Stimulated activated CD4-positive, alpha-beta T cell treated with anti-CD3 and anti-CD28 coated beads, Interleukin-15, amount 100 ng/mL, for 24 hours (primary cell): ENCODE measurements around the gene SYT7.

Source experiments
- DNase-seq: peaks from one replicate; pipeline ENCODE4 v3.0.0-alpha.2; 2020

The SYT7 gene

DNA sequence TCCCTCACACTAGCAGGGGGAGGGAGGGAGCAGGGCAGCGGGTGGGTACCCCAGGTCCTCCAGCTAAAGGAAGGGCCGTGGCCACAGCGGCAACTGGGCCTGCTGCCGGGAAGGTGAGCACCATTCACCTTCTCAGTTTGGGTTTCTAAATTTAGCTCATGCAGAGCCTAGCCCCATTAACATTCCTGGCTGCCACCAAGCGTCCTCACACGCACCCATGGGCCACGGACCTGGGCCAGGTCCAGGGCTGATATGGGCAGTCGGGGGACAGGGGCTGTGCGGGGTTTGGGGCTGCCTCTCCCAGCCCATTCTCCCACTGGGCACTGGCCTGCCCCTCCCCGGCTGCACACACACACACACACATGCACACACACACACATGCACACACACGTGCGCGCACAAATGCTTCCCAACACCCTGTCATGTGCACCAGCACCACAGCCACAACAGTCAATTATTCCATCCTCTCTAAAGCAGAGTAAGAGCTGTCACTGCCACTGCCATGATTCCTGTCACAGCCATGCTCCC is 28.7 kb downstream of the SYT7 start:
- DNase-seq = no peak

DNA sequence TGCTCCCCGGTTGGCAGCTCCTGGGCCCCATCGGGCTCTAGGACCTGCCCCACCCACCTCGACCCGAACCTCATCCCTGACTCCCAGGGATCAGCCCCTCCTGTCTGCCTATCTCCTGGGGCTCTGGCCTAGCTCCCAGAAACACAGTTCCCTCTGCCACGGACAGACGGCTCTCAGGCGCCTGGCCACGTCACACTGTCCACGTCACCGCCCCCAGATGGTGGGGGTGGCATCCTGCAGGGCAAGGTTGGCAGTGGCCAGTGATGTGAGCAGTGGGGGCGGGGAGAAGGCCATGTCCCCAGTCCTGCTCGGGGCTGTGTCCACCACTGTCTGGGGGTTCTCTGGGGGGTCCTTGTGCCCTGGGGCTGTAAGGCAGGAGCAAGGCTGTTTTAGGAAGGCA is 29.2 kb downstream of the SYT7 start:
- DNase-seq = no peak

DNA sequence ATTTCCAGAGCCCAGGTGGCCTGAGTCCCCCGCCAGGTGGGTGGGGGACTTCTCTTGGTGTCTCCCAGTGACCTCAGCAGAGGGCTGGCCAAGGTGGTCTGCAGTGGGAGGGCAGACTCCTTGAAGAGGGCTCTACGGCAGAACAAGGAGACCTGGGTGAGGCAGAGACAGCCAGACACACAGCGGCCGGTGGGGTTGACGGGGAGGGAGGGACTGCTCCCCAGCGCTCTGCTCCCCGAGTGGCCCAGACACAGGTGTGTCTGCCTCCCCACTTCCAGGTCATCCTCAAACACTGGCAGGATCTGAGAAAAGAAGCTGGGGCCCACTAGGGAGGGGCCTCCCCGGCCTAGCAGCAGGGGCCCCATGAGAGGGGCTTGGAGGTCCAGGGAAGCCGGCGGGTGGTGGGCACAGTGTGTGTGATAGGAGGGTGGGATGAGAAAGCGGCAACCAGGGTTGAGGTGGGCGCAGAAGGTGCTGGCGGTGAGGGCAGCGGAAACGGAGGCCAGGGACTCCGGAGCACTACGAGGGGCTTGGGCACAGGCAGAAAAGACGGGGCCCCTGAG is 30.1 kb downstream of the SYT7 start:
- no peak for DNase-seq

DNA sequence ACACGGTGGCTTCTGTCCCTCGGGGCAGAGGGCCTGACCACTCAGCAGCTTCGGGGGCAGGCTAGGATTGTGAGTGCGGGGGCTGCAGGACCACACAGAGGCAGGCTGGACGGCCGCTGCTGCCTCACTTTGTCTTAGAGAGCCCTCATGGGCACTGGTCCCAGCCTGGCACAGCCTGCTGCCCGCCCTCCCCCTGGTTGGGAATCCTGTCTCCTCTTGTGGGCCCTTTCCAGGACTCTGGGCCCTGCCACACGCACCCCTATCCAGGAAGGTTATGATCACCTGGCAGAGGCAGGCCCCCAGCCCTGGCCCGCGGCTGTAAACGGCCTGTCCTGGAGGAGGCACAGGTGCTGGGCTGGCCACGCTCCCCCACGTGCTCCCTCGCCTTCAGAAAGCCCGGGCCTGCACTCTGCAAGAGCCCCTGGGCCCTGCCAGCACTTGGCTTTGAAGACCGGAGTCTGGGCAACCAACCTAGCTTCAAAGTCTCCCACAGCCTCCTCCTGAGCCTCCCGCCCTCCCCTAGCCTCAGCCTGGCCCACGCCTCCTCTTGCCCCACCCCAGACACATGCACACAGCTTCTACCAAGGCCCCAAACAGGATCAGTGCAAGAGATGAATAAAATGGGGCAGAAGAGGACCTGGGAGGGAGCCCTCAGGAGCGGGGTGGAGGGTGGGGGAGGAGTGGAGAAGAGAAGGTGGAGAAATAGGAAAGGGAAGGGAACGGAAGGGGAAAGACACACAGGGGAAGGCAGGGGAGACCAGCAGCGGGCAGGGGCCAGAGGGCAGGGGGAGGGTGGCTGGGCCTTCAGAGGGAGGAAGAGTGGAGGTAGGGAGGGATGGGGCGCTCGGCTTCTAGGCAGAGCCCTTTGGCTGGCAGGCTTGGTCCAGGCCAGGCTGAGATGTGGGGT is 31.0 kb downstream of the SYT7 start:
- DNase-seq = no peak

DNA sequence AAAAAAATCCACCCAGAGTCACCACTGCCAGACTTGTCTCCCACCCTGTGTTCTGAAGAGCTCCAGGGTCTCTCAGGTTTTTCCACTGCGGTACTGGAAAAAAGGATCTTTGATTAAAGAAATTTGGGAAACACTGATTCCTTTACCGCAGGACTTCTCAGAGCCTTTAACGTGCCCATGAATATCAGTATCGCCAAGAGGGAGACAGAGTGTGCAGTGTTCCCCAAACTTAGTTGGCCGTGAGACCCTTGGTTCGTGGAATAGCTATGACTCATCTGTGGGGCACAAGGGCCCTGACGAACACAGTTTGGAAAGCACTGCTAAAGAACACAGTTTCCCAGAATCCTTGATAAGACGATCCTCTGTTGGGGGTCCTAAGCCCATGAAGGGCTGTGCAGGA is 31.7 kb downstream of the SYT7 start:
- no peak for DNase-seq

DNA sequence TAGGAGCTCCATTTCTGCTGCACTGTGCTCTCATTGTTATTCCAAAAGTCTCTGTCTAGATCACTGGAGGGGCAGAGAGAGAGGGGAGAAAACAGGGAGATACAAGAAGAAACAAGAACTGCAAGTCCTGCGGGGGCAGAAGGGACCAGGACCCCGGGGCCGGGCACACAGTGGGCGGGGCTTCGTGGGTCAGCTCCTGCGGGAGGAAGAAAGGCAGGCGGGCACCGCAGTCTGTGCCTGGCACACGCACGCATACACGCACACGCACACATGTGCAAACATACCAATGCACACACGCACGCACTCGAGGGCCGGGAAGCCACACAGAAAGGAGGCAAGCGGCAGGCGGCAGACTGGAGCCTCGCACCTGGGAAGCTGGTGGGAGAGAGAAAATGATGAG is 33.6 kb downstream of the SYT7 start:
- DNase-seq = no peak

DNA sequence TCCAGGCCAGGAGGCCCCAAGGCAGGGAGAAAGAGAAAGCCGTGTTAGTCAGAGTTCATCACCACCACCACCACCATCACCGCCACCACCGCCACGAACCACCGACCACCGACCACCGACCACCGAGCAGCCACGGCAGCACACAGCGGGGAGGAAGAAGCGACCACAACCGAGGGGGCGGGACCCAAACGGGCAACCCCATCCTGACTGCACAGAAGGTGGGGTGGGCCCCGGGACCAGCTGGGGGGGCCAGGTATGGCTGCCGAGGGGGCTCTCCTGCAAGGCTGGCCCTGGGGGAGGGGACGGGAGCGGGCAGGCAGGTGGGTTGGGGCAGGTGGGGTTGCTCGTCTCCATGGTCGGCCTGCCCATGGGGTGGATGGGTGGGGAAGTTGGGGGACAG is 34.2 kb downstream of the SYT7 start:
- DNase-seq = no peak

DNA sequence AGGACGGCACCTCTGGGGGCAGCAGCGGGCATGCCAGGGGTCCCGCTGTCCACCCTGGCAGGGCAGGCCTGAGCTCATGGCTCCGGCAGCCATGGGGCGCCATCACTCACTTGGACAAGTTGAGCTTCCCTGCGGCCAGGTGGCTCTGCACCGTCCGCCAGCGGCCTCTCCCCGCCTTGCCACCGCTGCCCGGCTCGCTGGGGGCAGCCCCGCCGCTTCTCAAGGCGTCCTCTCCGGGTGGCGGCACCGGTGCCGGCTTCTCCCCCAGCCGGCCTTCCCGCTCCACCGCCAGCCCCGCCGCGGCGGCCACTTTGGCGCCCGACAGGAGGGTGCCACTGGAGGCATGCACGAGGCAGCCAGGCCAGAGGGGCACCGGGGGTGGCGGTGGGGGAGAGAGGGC is 35.0 kb downstream of the SYT7 start:
- DNase-seq = no peak

DNA sequence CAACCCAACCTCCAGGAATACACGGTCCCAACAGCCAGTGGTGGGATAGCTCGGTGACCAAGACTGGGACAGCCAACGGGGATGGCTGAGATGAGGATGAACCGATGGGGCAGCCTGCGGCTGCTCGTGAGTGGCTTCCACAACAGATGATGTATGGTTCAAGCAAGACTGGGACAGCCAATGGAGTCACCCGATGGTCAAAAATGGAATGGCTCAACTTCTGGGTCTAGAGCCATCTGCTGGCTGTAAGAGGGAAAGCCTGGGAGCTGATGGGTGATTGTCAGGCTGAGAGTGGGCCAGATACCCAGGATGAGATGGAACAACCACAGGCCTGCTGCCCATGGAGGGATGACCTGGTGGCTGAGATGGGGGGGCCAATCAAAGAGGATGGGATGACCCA is 35.5 kb downstream of the SYT7 start:
- DNase-seq = no peak

DNA sequence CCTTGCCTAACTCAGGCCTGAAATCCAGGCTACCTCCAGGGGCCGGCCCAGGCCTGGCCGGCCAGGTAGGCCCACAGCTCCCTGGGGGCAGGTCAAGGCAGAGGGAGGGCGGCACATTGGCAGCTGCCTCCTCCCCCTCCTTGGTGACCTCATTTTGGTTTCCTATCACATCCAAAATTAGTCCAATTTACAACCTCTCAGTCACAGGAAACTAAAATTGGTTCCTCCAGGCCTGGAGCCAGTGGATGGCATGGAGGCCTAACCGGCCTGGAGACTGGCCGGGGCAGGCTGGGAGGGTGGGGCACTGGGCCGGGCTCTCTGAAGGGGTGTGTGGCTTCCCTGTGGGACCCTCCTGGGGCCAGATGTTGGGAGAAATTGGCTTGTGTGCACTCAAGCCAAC is 36.4 kb downstream of the SYT7 start:
- DNase-seq = no peak

DNA sequence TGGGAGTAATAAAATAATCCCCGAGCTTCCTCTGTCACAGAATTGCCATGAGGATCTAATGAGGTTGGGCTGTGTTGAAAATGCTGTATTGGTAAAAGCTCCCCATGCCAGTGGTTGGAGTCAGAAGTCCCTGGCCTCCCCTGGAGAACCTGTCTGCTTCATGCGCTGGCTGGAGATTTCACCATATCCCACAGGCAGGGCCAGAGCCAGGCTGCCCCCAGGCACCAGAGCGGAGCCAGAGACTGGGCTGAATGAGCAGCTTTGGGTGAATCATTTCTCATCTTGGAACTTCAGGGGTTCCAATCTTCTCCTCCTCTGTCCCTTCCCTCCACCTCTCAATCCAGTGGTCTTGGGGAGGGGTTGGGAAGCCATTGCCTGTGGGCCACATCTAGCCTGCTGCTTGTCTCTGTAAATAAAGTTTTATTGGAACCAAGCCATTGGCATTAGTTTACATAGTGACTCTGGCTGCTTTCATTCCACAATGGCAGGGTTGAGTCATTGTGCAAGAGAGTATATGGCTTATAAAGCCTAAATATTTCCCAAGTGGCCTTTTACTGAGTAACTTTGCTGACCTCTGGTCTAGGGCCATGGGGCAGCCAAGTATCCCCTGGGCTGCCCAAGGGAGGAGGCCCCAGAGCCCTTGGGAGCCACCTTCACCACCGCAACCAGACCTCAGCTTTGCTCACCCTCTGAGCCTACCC is 37.1 kb downstream of the SYT7 start:
- no peak for DNase-seq

DNA sequence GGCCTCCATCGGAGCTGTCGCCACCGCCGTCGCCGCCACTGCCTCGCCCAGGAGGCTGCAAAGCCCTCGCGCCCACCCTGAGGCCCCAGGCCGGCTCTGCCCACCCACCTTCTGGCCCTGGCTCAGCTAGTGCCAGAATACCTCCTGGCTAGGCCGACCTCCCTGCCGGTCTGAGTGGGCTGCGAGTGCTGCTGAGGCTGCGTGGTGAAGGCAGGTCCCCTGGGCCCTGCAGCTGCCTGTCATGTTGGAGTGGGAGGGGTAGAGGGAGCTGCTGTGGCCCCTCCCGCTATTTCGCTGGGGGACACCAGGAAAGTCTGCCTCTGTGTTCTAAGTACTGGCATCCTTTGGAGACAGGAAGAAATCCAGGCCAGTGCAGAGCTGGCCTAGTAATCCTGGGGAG is 38.2 kb downstream of the SYT7 start:
- no peak for DNase-seq

DNA sequence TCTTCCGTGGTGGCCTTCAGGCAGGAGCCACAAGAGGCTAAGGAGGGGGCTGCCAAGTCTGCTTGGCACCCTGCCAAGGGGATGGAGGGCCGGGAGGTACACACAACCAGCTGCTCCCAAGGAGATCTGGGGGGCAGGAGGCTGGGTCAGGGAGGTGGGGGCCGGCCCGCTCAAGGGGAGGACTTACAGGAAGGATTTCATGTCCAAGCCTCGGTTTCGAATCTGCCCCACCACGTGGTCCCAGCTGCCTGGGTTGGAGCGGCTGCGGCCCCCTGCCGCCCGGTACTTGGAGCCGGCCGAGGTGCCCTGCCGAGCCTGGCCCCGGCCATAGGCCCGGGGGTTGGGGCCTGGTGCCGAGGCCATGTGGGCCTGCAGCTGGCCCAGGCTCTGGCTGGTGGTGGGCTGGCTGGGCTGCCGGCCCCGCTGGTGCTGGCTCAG is 38.8 kb downstream of the SYT7 start:
- no peak for DNase-seq

DNA sequence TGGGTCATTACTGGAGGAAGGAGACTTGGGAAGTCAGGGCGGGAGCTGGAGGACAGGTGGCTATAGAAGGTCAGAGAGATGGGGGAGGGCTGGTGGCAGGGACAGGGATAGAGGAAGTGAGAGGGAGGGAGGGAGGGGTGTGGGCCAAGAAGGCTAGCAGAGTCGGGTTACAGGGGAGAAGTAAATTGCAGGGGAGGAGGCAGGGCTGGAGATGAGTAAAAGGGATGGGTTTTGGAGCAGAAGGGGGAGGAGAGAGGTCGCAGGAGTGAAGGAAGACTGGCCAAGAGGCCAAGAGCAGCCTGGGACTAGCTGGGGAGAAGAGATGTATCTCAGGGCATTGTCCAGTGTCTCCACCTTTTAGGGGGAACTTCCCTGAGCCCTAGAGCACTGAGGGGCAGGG is 39.3 kb downstream of the SYT7 start:
- no peak for DNase-seq

DNA sequence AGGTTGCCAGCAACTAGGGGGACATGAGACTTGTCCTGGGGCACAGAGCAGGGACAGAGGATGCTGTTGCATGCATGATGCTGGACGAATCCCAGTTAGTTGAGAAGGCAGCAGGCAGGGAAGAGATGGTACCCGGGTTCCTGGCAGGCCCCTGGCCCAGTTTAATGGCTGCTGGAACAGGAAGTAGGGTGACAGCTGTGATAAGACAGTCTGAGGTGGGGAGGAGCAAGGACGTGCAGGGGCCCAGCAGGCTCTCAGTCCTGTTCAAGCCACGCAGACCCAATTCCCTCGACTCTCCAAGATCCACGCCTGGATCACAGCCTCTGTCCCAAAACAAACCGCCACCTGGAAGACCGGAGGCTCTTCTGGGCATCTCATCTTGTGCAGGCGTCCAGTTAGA is 40.3 kb downstream of the SYT7 start:
- no peak for DNase-seq

DNA sequence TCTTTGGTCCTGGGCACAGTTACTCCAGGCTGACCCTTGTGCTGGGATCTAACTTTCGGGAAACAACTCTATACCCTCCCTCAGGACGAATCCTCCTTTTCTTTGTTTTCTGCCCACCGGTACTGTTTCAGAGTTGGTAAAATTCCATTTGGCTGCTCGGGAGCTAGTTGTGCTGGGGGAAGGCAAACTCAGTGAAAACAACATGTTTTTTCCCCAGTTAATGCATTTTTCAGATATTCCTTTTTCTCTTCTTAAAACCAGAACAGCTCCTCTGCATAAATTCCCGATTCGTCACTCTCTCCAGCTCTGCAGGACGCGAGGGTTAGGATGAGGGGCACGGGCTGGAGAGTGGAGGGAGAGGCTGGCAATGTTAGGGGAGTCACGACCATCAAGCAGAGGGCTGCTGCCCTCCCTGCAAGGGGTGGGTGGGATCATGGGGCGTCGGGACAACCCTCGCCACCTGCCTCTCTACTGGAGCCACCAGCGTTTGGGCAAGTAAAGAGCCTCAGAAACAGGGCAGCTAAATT is 41.0 kb downstream of the SYT7 start:
- DNase-seq = no peak

DNA sequence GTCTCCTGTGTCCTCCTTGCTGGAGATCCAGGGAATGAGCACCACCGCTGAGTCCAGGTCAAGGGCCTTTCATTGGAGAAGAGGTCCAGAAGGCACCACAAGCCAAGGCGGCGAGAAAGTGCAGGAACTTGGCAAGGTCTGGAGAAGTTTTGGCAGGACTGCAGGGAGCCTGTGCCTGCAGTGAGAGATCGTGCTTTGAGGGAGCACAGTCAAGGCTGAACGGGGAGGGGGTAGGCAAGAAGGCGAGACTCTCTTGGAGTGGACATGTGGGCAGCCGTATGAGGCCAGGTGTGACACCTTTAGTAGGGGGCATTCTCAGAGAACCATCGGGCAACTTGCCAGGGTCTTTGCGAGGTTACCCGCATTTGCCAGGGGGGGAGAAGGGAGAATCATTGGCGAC is 41.9 kb downstream of the SYT7 start:
- no peak for DNase-seq

DNA sequence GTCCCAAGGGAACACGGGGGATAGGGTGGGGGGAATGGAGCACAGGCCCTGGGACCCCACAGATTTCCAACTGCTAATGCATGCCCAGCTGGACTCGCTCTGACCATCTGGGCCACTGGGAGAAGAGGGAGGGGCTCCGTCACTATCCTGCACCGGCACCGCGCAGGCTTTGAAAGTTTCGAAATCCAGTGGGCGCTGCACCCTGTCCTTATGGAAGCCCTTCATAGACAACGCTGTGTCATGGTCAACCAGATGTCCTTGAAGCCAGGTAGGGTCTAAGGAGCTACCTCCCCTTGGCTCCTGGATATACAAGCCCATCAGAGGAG is 42.3 kb downstream of the SYT7 start:
- DNase-seq = no peak

DNA sequence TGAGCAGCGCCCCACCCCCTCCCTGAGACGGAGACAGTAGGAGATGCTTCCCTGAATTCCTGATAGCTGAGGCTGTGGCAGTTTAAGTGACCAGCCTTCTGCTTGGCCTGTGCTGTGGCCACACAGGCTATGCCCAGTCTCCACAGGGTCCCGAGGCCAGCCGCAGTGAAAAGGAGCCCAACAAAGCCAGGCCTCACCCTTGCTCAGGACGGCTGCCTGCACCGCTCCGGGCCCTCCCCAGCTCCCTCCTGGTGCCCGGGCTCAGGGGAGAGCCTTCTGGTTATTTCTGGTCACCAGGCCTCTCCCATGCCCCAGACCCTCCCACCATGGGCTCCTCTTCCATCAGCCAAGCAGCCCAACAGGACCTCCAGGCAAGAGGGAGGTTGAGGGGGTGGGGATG is 43.5 kb downstream of the SYT7 start:
- no peak for DNase-seq

DNA sequence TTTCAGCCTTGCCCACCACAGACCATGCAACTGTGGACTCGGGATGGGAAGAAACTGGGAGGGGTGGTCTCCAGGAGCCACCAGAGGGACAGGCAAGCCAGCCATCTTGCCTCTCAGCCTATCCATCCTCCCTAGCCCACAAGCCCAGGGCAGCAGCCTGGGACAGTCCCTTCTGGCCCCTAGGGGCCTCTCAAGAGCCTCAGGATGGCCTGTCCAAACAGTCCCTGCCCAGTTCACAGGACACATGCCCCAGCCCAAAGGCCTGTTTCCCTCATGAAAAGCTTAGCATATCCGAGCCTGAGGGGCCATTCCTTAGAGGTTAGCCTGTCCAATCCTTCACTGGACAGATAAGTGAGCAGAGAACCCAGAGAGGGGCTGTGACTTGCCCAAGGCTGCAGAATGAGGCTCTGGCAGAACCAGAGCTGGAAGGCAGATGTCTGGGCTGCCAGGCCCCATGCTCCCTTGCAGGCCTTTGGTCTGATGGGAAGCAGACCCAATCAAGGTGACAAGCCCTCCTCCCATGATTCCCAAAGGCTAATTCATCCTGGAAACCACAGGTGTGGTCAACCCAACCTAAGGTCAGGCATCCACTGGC is 44.1 kb downstream of the SYT7 start:
- no peak for DNase-seq

DNA sequence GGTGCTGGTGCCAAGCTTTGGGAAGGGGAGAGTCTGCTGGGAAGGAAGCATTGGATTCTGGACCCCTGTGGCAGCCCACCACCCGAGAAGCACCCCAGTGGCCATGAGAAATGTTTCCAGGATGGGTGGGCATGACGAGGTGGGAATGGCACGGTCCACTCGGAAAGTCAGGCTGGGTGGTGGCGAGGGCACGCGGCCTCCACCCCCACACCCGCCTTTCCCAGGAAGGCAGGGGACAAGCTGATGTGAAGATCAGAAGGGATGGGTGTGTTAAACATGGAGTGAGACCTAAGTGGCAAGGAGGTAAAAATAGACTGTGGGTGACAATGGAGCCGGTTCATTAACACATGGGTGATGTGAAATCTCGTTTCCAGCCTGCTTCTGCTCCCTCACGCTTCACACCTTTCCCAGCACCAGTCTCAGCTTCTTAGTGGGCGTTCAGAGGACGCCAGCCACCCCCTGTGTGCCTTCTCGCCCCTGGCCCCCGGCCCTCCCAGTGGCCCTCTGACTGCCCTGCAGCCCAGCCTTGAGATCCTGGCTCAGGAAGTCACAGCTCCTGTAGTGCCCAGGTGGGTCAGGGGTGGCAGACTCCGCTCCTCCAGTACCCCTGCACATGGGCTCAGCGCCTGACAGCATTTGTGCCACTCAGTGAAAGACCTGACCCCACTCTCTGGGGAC is 44.7 kb downstream of the SYT7 start:
- no peak for DNase-seq

DNA sequence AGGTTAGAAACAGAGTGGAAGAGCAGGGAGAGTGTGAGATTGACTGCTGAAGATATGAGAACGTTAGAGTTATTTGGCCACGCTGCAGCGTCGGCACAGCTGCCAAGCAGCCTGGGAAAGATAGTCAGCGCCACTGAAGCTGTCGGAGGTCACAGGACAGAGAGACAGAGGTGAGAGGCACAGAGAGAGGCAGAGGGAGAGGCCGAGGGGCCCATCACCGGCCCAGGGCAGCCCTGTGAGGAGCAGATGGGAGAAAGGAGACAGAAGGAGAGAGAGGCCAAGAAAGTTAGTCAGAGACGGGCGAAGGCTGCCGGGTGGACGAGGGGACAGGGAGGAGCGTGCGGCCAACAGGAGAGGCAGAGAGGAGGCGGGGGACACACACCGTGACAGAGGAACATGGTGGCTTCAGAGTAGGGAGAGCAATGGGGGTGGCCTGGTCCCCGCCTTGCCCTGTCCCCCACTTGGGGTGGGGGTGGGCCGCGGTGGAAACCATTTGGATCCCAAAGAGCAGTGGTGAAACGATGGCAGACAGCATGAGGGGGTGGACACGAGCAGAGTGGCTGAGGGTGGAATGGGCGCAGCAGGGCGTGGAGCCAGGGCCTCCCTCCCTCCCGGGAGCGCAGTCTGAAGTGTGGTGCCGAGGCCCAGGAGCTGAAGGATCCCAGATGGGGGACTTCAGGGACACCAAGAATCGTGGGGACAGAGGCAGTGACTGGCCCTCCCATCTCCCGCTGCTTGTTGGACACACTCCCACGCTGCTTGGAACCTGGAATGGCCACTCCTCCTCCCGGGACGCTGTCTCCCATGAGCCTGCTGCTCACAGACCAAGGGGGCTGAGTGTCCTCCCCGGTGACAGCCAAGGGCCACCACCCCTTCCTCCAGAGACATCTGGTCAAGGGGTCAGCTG is 45.7 kb downstream of the SYT7 start:
- no peak for DNase-seq
